GM08714 (cell line): ENCODE measurements around the gene RRAS.

Experiments
- H3K4me3 ChIP-seq: fragments of 200-500 bp; sonication (Bioruptor generic); 2 replicates; pipeline ENCODE4 v1.5.1; 2014; ENCODE audit warnings: mild to moderate bottlenecking, low read length, inconsistent platforms
- ZNF274 ChIP-seq: IDR thresholded peaks from 2 replicates; pipeline ENCODE4 v1.6.1; 2012; ENCODE audit warnings: mild to moderate bottlenecking, low read depth, low read length

RRAS gene

GRCh38 chr19:49592486-49593232, 47.3 kb downstream of the RRAS start:
- no peak for TF ChIP-seq ZNF274
- peak overlapping the region; percentile 86 for H3K4me3 ChIP-seq

DNA sequence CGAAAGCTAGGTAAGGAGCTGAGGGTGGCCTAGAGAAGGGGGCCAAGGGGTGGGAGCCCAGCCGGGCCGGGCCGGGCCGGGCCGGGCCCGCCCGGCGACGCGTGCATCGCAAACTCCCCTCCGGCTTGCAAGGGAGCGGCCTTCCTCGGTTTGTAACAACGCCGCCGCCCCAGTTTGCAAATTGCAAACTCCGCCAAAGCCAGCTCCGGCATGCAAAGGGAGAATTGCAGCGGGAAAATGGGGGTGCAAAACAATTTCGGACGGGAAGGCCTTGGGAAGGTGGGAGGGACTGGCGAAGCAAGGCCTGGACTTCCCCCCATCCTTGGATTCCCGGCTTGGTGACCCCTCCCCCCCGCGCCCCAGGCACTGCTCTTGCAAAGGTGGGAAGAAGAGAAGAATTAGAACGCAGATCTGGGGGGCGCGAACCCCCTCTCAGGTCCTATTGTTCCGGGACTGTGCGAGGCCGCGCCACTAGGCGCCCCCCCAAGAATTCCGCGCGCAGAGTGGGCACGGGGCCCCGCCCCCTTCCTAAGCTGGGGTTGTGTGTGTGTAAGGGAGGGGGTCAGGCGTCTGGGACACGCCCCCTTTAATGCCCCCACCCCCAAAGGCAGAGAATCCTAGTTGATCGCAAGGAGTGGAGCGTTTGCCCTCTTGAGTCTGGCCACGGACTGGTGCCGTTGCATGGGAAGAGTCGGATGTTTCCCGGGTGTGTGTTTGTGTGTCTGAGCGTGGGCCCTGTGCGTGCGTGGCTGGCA, 48.0 kb downstream of the RRAS start:
- peak overlapping the region; percentile 86 for H3K4me3 ChIP-seq
- no peak for TF ChIP-seq ZNF274

DNA sequence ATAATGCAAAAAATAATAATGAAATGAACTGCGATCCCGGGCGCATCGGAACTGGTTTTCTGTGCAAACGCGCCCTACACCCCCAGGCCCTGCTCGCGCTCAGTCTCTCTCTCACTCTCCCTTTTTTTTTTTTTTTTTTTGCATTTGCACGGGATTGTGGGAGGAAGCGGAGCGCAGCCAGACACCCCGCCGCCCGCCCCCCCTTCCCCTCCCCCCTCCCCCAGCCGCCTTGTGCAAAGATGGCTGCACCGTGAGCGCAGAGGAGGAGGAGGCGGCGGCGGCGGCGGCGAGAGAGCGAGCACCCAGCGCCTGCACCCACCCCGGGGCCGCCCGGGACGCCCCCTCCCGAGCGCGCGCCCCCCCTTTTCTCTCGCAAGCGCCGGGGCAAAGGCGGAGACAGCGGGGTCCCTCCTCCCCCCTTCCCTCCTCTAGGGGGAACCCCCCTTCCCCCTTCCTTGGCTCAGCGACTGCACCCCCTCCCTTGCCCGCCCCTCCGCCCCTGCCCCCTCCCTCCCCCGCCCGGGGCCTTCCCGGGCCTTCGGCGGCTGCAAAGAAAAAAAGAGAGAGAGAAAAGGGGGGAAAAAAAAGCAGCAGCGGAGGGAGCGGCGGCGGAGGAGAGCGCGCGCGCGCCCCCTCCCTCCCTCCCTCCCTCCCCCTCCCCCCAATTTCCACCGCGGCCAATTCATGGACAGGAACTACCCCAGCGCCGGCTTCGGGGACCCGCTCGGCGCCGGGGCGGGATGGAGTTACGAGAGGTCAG, 48.8 kb downstream of the RRAS start, which contains the start of gene PRR12:
PRR12 (plus strand) TSS at position 212 of the 760 bp plus-strand sequence; CDS start at position 685, 473 bp downstream.
- peak within 1 kb of the TSS; percentile 86 for H3K4me3 ChIP-seq
- TF ChIP-seq ZNF274: no peak

DNA sequence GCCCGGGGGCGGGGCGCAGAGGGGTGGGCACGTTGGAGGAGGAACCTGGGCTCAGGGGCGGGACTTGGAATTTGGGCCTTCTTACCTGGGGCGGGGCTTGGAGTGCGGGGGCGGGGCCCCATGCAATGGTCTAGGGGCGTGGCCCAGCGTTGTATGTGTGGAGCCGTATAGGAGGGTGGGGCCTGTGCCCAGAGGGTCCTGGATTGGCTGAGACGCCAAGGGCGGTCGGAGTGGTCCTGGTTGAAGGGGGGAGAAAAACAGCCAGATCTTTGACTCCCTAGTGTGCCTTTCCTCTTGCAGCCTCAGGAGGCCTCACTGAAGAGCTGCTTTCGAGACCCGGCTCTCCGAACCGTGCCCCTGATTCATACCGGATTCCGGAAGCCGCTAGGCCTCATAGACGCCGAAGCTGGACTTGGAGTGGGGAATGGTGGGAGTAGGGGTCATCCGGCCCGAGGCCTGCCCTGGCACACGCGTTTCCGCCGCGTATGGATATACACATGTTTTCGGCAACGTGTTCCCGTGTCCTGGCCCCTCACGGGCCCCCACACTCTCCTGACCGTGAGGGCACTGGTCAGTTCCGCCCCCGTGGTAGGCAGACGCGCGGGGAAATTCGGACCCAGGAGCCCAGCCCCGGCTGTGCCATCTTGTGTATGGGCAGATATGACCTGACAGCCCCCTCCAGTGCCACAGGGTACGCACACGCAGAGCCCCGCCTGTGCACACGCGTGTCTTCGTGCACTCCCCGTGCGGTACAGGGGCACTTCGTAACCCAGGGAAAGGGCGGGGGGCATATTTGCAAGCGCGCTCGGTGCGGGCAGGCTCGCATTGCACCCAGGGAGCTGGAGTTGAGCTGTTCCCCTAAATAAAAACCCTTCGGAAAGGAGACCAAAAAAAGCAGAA, 49.6 kb downstream of the RRAS start:
- TF ChIP-seq ZNF274: no peak
- H3K4me3 ChIP-seq: peak overlapping the region; percentile 86

DNA sequence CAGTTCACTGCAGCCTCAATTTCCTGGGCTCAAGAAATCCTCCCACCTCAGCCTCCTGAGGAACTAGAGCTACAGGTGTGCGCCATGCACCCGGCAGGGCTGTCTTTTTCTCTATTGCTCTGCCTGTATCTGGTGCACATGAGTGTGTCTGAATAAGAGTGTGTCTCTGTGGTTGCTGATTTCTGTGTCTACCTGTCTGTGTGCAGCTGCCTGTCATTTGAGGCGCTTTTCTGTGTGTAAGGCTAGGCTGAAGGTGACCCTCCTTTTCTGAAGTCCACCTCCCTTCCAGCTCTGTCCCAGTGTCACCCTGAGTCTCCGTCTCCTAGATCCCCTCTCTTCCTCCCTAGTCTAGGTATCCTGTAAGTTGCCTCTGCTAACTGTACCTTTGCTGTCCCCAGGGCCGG, 50.4 kb downstream of the RRAS start:
- TF ChIP-seq ZNF274: no peak
- no peak overlapping the region for H3K4me3 ChIP-seq

DNA sequence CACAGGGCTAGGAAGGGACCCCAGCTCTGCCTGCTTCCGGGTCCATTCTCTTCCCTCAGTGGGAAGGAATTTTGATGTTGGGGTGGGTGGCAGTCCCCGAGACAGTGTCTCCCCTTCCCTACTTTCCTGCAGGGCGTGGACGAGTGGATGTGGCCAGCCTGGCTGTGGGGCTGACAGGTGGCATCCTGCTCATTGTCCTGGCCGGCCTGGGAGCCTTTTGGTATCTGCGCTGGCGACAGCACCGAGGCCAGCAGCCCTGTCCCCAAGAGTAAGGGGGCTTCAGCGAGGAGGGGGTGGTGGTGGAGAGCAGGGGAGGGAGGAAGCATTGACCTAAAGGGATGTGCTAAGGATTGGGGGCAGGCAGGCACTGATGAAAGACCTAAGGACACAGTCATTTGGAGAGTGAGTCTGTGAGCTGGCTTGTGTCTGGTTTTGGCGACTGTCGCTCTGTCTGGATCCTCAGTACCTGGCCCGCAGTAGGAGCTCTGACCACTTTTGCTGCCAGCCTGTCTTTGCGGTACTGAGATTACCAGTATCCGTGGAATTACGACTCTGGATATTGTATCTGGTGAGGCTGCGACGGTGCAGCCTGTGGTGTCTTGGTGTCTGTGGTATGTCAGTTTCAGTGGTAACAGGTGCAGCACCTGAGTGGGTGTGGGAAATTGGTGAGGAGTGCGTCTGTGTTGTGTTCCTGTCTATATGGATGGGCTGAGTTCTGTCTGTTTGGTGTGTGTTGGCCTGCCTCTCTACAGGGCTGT, 51.4 kb downstream of the RRAS start:
- no peak overlapping the region for H3K4me3 ChIP-seq
- TF ChIP-seq ZNF274: no peak

DNA sequence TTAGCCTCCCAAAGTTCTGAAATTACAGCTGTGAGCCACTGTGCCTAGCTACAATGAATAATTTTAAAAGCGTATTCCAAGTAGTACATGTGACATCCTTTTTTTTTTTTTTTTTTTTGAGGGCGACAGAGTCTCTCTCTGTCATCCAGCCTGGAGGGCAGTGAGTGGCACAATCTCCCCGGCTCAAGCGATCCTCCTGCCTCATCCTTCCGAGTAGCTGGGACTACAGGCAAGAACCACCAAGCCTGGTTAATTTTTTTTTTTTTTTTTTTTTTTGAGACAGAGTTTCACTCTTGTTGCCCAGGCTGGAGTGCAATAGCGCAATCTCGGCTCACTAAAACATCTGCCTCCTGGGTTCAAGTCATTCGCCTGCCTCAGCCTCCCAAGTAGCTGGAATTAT, 52.7 kb downstream of the RRAS start:
- no peak for TF ChIP-seq ZNF274

More for the DNA sequence above, 52.7 kb downstream of the RRAS start:
- H3K4me3 ChIP-seq: no peak overlapping the region
